ENCODE data around the gene B3GALT5. TPM values are rescaled to one million over a fixed set of nuclear protein-coding genes. Genes with fewer than 3 reads are reported as not detected.

B3GALT5 gene
- total RNA-seq, 1 experiment from 2014 or later, result 5.4 TPM

GRCh38 chr21:39703578-39703977 is 90.8 kb downstream of the B3GALT5 start:
- no peak for DNase-seq
- H3K9me3 ChIP-seq (replicated peaks), result peaks cover 5% of the 10 kb centered on the region; the same call in 1 of the 2 replicates
- H3K4me1 ChIP-seq, result no peaks in the 10 kb centered on the region
- no peak overlapping the region for H3K27ac ChIP-seq
- no peaks in the 10 kb centered on the region for H3K36me3 ChIP-seq
- H3K4me3 ChIP-seq, result no peak overlapping the region
- H3K27me3 ChIP-seq, result no peaks in the 10 kb centered on the region

- peaks cover 5% of the 10 kb centered on the region; the same call in 1 of the 2 replicates for H3K9me3 ChIP-seq (replicated peaks)
- H3K27me3 ChIP-seq, result no peaks in the 10 kb centered on the region
- no peak for DNase-seq
- H3K27ac ChIP-seq, result no peak overlapping the region
- H3K4me3 ChIP-seq, result no peak overlapping the region
- no peaks in the 10 kb centered on the region for H3K36me3 ChIP-seq
- H3K4me1 ChIP-seq, result no peaks in the 10 kb centered on the region
Measured at GRCh38 chr21:39705849-39706248, 93.1 kb downstream of the B3GALT5 start.

GRCh38 chr21:39707316-39707715 is 94.6 kb downstream of the B3GALT5 start:
- Histone ChIP-seq H3K4me1 (no peaks in the 10 kb centered on the region), H3K36me3 (no peaks in the 10 kb centered on the region), H3K27ac (no peak overlapping the region), H3K27me3 (no peaks in the 10 kb centered on the region), H3K9me3 (replicated peaks) (peaks cover 5% of the 10 kb centered on the region; the same call in 1 of the 2 replicates), H3K4me3 (no peak overlapping the region)
- no peak for DNase-seq

- no peak overlapping the region for H3K27ac ChIP-seq
- no peaks in the 10 kb centered on the region for H3K36me3 ChIP-seq
- no peaks in the 10 kb centered on the region for H3K9me3 ChIP-seq (replicated peaks)
- DNase-seq, result no peak
- H3K27me3 ChIP-seq, result no peaks in the 10 kb centered on the region
- no peak overlapping the region for H3K4me3 ChIP-seq
- peaks cover 15% of the 10 kb centered on the region for H3K4me1 ChIP-seq
Measured at GRCh38 chr21:39710866-39711265, 98.1 kb downstream of the B3GALT5 start.

- Histone ChIP-seq H3K36me3 (no peaks in the 10 kb centered on the region), H3K4me1 (peaks cover 15% of the 10 kb centered on the region), H3K4me3 (no peak overlapping the region), H3K27ac (no peak overlapping the region), H3K27me3 (no peaks in the 10 kb centered on the region), H3K9me3 (replicated peaks) (no peaks in the 10 kb centered on the region)
- DNase-seq, result no peak
Measured at GRCh38 chr21:39712273-39712672, 99.5 kb downstream of the B3GALT5 start.

- Histone ChIP-seq H3K27ac (no peak overlapping the region), H3K4me1 (peaks cover 15% of the 10 kb centered on the region), H3K9me3 (replicated peaks) (no peaks in the 10 kb centered on the region), H3K27me3 (no peaks in the 10 kb centered on the region), H3K36me3 (no peaks in the 10 kb centered on the region), H3K4me3 (no peak overlapping the region)
- peak; percentile 37 to 68 for DNase-seq
Measured at GRCh38 chr21:39712976-39713375, 100.2 kb downstream of the B3GALT5 start.

- Histone ChIP-seq H3K4me1 (peaks cover 15% of the 10 kb centered on the region), H3K27me3 (no peaks in the 10 kb centered on the region), H3K9me3 (replicated peaks) (no peaks in the 10 kb centered on the region), H3K4me3 (no peak overlapping the region), H3K36me3 (no peaks in the 10 kb centered on the region), H3K27ac (peak overlapping the region; percentile 27; the same call in 1 of the 2 replicates)
- DNase-seq, result peak; percentile 60 to 75
Measured at GRCh38 chr21:39713905-39714304, 101.2 kb downstream of the B3GALT5 start.

GRCh38 chr21:39714331-39714730 is 101.6 kb downstream of the B3GALT5 start:
- H3K27ac ChIP-seq, result peak overlapping the region; percentile 31
- H3K9me3 ChIP-seq (replicated peaks), result no peaks in the 10 kb centered on the region
- no peak overlapping the region for H3K4me3 ChIP-seq
- H3K36me3 ChIP-seq, result no peaks in the 10 kb centered on the region
- DNase-seq, result peak; percentile 77 to 87
- H3K4me1 ChIP-seq, result peaks cover 15% of the 10 kb centered on the region
- H3K27me3 ChIP-seq, result no peaks in the 10 kb centered on the region

GRCh38 chr21:39715804-39716397 is 103.2 kb downstream of the B3GALT5 start:
- Histone ChIP-seq H3K27me3 (no peaks in the 10 kb centered on the region), H3K4me3 (no peak overlapping the region), H3K4me1 (peaks cover 15% of the 10 kb centered on the region), H3K36me3 (no peaks in the 10 kb centered on the region), H3K27ac (no peak overlapping the region), H3K9me3 (replicated peaks) (no peaks in the 10 kb centered on the region)
- DNase-seq, result peak; percentile 61 to 82

GRCh38 chr21:39720126-39720778 is 107.5 kb downstream of the B3GALT5 start:
- H3K9me3 ChIP-seq (replicated peaks), result no peaks in the 10 kb centered on the region
- no peak for DNase-seq
- no peak overlapping the region for H3K4me3 ChIP-seq
- H3K27ac ChIP-seq, result no peak overlapping the region
- no peaks in the 10 kb centered on the region for H3K36me3 ChIP-seq
- no peaks in the 10 kb centered on the region for H3K27me3 ChIP-seq
- H3K4me1 ChIP-seq, result no peaks in the 10 kb centered on the region; the same call in 1 of the 2 replicates

- Histone ChIP-seq H3K27me3 (no peaks in the 10 kb centered on the region), H3K9me3 (replicated peaks) (no peaks in the 10 kb centered on the region), H3K4me3 (no peak overlapping the region), H3K36me3 (no peaks in the 10 kb centered on the region), H3K27ac (no peak overlapping the region), H3K4me1 (no peaks in the 10 kb centered on the region)
- DNase-seq, result no peak
Measured at GRCh38 chr21:39721885-39722284, 109.1 kb downstream of the B3GALT5 start.

Other genes with a start within 250 kb of the B3GALT5 start
- gene LCA5L, start 167.2 kb upstream of the B3GALT5 start, total RNA-seq (2014; rRNA removed; shearing (Covaris generic)), result not detected in 2 replicates
- gene SH3BGR, start 161.0 kb upstream of the B3GALT5 start, total RNA-seq (2014; rRNA removed; shearing (Covaris generic)), result 8.3 and 9.6 TPM in 2 replicates
- 2.9 and 4.1 TPM in 2 replicates for gene IGSF5, start 132.2 kb downstream of the B3GALT5 start, total RNA-seq (2014; rRNA removed; shearing (Covaris generic))

Data from SJCRH30 (cell line).